Lung (tissue), 12 donors: ENCODE data around the gene OPCML. TPM values are rescaled to one million over a fixed set of nuclear protein-coding genes. Genes with fewer than 3 reads are reported as not detected.
A peak's percentile ranks its signal among the peaks of the same experiment; 100 is the strongest.

Source experiments
- ATAC-seq: fragments of 200-7000 bp; cut with Tn5 transposase; one replicate; pipeline ENCODE4 v1.9.1; 2020; ENCODE audit warnings: moderate number of reproducible peaks; ENCODE audit not compliant: insufficient read depth, low FRiP score
- DNase-seq, 3 donors: peaks; one replicate each; pipeline ENCODE4 v3.0.0-alpha.2; 2013 to 2017
- H3K27ac ChIP-seq, 2 donors: one replicate each; pipeline ENCODE4 v1.5.1; 2013; ENCODE audit warnings: mild to moderate bottlenecking in 2 of 2, moderate library complexity in 2 of 2, control low read depth in 1 of 2, inconsistent platforms in 1 of 2, low read depth in 1 of 2, low read length in 1 of 2
- H3K27me3 ChIP-seq, 3 donors: one replicate each; pipeline ENCODE4 v1.5.1; 2013; ENCODE audit warnings: low read length in 2 of 3; ENCODE audit not compliant: control insufficient read depth in 3 of 3, insufficient read depth in 3 of 3
- H3K36me3 ChIP-seq, 4 donors: one replicate each; pipeline ENCODE4 v1.5.1; 2013; ENCODE audit warnings: low read length in 4 of 4, mild to moderate bottlenecking in 1 of 4, moderate library complexity in 1 of 4; ENCODE audit not compliant: control insufficient read depth in 4 of 4, insufficient read depth in 4 of 4
- H3K4me1 ChIP-seq, 5 donors: one replicate each; pipeline ENCODE4 v1.5.1; 2013; ENCODE audit warnings: low read length in 5 of 5, mild to moderate bottlenecking in 2 of 5, moderate library complexity in 1 of 5; ENCODE audit not compliant: control insufficient read depth in 5 of 5, insufficient read depth in 5 of 5
- H3K4me3 ChIP-seq: one replicate; pipeline ENCODE4 v1.5.1; 2013; ENCODE audit warnings: mild to moderate bottlenecking, control low read depth, moderate library complexity
- H3K9ac ChIP-seq, 2 donors: one replicate each; pipeline ENCODE4 v1.5.1; 2013; ENCODE audit warnings: low read length in 2 of 2, control low read depth in 1 of 2; ENCODE audit not compliant: insufficient read depth in 1 of 2
- H3K9me3 ChIP-seq, 4 donors: one replicate each; pipeline ENCODE4 v1.5.1; 2013; ENCODE audit warnings: low read length in 3 of 4, mild to moderate bottlenecking in 1 of 4, moderate library complexity in 1 of 4; ENCODE audit not compliant: control insufficient read depth in 4 of 4, insufficient read depth in 3 of 4
- CTCF ChIP-seq: IDR thresholded peaks from 2 replicates; pipeline ENCODE4 v1.5.1; 2012; ENCODE audit warnings: mild to moderate bottlenecking; ENCODE audit errors: control extremely low read depth, extremely low read depth
- WGBS, 2 donors: extraction: QIAGEN DNeasy Blood & Tissue Kit; methylation state at CpG; one replicate each; pipeline ENCODE4 v1.1.7; 2013; 5-methylcytosine and 5-hydroxymethylcytosine counted together
- polyA plus RNA-seq, 2 donors: library from polyadenylated mRNA; stranded (reverse); fragments of 200-250 nt; gene quantifications; one replicate each; pipeline ENCODE4 v1.2.1, GENCODE V29; 2013
- total RNA-seq, 2 donors: library from RNA; depleted of rRNA in 1 of 2; stranded (reverse); fragments of >200 nt in 1 of 2; gene quantifications; one replicate each; pipeline ENCODE4 v1.2.1, GENCODE V29; 2014 to 2021
- donor health status: control.
- donor health status: control.
- donor health status: Bipolar disorder and iron deficiency.
- donor health status: healthy.
- donor health status: DM: yes; HTN: yes; CAD: no.

OPCML gene
- total and polyA plus RNA-seq, 4 donors: 0.49 to 0.74 TPM; not detected in 2

DNA sequence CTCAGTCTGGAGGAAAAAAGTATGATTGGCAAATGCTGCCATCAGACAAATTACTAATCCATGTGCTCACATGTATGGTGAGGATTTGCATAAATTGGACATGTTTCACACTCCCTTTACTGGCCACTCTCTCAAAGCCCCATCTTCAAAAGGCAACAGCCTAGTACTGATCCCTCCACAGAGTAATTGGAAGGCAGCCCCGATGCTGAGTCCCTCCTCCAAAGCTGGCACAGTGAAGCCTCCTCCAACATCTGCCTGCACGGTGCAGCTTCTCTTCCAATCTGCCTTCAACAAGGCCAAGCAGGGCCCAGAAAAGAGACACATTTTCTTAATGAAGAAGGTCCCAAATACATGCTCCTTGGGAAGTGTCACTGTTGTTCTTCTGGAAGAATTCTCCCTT, 350.6 kb downstream of the OPCML start:
- no peaks in the 10 kb centered on the region for H3K36me3 ChIP-seq
- H3K9ac ChIP-seq: no peak overlapping the region
- DNase-seq (no peak), ATAC-seq (no peak)
- no peak for TF ChIP-seq CTCF
- peaks cover 0 to 6% (median 3%) of the 10 kb centered on the region in 3 donors for H3K27me3 ChIP-seq
- no peak overlapping the region for H3K27ac ChIP-seq
- no peak overlapping the region for H3K4me3 ChIP-seq
- no peaks in the 10 kb centered on the region for H3K4me1 ChIP-seq
- 69 to 82% methylated on average over 2 of the region's 2 CpGs for WGBS, 2 donors
- H3K9me3 ChIP-seq: no peaks in the 10 kb centered on the region

DNA sequence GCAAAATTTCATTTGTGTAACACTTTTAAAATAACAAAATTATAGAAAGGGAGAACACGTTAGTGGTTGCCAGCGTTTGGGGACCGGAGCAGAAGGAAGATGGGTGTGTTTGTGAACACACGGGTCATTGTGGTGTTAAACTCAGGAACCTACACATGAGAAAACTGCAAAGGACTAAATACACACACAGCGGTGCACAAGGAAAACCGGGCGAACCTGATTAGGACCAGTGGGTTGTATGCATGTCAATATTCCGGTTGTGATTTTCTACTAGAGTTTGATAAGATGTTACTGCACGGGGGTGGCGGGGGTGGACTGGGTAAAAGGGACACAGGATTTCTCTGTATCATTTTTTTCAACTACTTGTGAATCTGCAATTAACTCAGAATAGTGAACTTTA, 351.2 kb downstream of the OPCML start:
- no peaks in the 10 kb centered on the region for H3K9me3 ChIP-seq
- 69 to 81% methylated on average over 10 of the region's 10 CpGs for WGBS, 2 donors

GRCh38 chr11:133180201-133180600, 352.1 kb downstream of the OPCML start:
- H3K9me3 ChIP-seq: no peaks in the 10 kb centered on the region
- no peak for DNase-seq
- no peak for TF ChIP-seq CTCF
- no peak overlapping the region for H3K9ac ChIP-seq
- no peaks in the 10 kb centered on the region for H3K4me1 ChIP-seq
- ATAC-seq: no peak
- H3K4me3 ChIP-seq: no peak overlapping the region
- H3K36me3 ChIP-seq: no peaks in the 10 kb centered on the region
- peaks cover 0 to 6% (median 3%) of the 10 kb centered on the region in 3 donors for H3K27me3 ChIP-seq
- no peak overlapping the region for H3K27ac ChIP-seq
- WGBS, 2 donors: 76 to 81% methylated on average over 7 of the region's 7 CpGs

More for the DNA sequence above, 351.2 kb downstream of the OPCML start:
- Histone ChIP-seq H3K27ac (no peak overlapping the region), H3K4me3 (no peak overlapping the region), H3K9ac (no peak overlapping the region), H3K4me1 (no peaks in the 10 kb centered on the region), H3K27me3 (peaks cover 0 to 6% (median 3%) of the 10 kb centered on the region in 3 donors), H3K36me3 (no peaks in the 10 kb centered on the region)
- no peak for TF ChIP-seq CTCF
- ATAC-seq: no peak
- peak; percentile 14 to 56 (median 34) for DNase-seq

DNA sequence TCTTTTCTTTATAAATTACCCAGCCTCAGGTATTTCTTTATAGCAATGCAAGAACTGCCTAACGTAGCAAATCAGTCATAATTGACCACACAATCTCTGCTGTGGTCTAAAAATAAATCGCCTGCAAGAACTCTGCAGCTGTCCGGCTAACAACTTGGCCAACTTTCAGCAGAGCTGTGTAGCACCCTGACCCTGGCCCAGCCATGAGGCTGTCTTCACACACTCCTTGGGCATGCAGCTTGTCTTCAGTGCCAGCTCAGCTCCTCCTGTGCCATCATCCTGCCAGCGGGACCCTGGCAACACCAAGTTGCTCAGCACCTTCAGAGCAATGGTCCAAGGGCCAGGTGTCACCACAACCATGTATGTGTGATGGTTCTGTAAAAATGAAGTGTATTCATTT, 355.6 kb downstream of the OPCML start:
- WGBS, 2 donors: 74 to 75% methylated on average over 4 of the region's 4 CpGs
- Histone ChIP-seq H3K4me1 (peaks cover 0 to 2% (median 0%) of the 10 kb centered on the region in 5 donors), H3K9me3 (no peaks in the 10 kb centered on the region), H3K9ac (no peak overlapping the region), H3K27me3 (peaks cover 0 to 3% (median 0%) of the 10 kb centered on the region in 3 donors), H3K4me3 (no peak overlapping the region), H3K27ac (no peak overlapping the region), H3K36me3 (no peaks in the 10 kb centered on the region)
- DNase-seq (no peak), ATAC-seq (no peak)
- TF ChIP-seq CTCF: no peak
